HL-60 (cell line): ENCODE data around the gene TUBB4A.

ENCODE experiments used
- DNase-seq, 2 experiments: peaks; one replicate each; pipeline ENCODE4 v3.0.0-alpha.2; 2010 to 2020; ENCODE audit warnings: low read depth in 1 of 2, low spot score in 1 of 2
- H3K27ac ChIP-seq: fragments of 250-450 bp; sonication (Bioruptor Pico); replicated peaks from 2 replicates; pipeline ENCODE4 v1.5.1; 2020; ENCODE audit warnings: mild to moderate bottlenecking, moderate library complexity
- H3K27me3 ChIP-seq: fragments of 250-450 bp; sonication (Bioruptor Pico); 2 replicates; pipeline ENCODE4 v1.5.1; 2021; ENCODE audit warnings: mild to moderate bottlenecking, moderate library complexity; ENCODE audit not compliant: insufficient read depth, poor library complexity, severe bottlenecking
- H3K4me3 ChIP-seq: replicated peaks from 2 replicates; pipeline ENCODE4 v1.5.1; 2011; ENCODE audit warnings: mild to moderate bottlenecking, control low read depth, low read length; ENCODE audit not compliant: insufficient read depth
- CTCF ChIP-seq: IDR thresholded peaks from one replicate; pipeline ENCODE4 v1.5.1; 2011; ENCODE audit warnings: low read length, control low read depth, inconsistent platforms; ENCODE audit not compliant: insufficient read depth
- GABPA ChIP-seq: IDR thresholded peaks from 2 replicates; pipeline ENCODE4 v1.6.1; 2012; ENCODE audit warnings: low read depth
- POLR2AphosphoS5 ChIP-seq: IDR thresholded peaks from 2 replicates; pipeline ENCODE4 v1.6.1; 2012; ENCODE audit warnings: low read depth
- REST ChIP-seq: IDR thresholded peaks from 2 replicates; pipeline ENCODE4 v1.6.1; 2012; ENCODE audit warnings: low read depth; ENCODE audit not compliant: insufficient replicate concordance
- SPI1 ChIP-seq: IDR thresholded peaks from 2 replicates; pipeline ENCODE4 v1.6.1; 2012; ENCODE audit warnings: low read depth, mild to moderate bottlenecking, borderline replicate concordance

The TUBB4A gene

GRCh38 chr19:6530386-6531162 is 28.5 kb upstream of the TUBB4A start, which contains the start of gene TNFSF9:
TSS of gene TNFSF9 (plus strand) at chr19:6531026. CDS start at chr19:6531037, 11 bp downstream.
- no peaks in the 10 kb centered on the region for H3K27me3 ChIP-seq
- DNase-seq, result peak; percentile 74 to 82
- H3K27ac ChIP-seq, result peak within 1 kb of the TSS; percentile 62
- H3K4me3 ChIP-seq, result peak within 1 kb of the TSS; percentile 52
- TF ChIP-seq POLR2AphosphoS5, result peak; percentile 45; the same call in 1 of the 2 replicates
- TF ChIP-seq CTCF, result no peak

- Histone ChIP-seq H3K4me3 (no peak overlapping the region), H3K27me3 (no peaks in the 10 kb centered on the region), H3K27ac (no peak overlapping the region)
- DNase-seq, result no peak
- no peak for TF ChIP-seq CTCF
- no peak for TF ChIP-seq REST
- no peak for TF ChIP-seq POLR2AphosphoS5
- no peak for TF ChIP-seq SPI1
- TF ChIP-seq GABPA, result no peak
Observed at GRCh38 chr19:6529937-6530385, 27.9 kb upstream of the TUBB4A start.

- H3K27ac ChIP-seq, result no peak overlapping the region
- no peaks in the 10 kb centered on the region for H3K27me3 ChIP-seq
- DNase-seq, result no peak
- no peak overlapping the region for H3K4me3 ChIP-seq
- TF ChIP-seq POLR2AphosphoS5, result no peak
- TF ChIP-seq GABPA, result no peak
- no peak for TF ChIP-seq SPI1
- no peak for TF ChIP-seq CTCF
- no peak for TF ChIP-seq REST
Observed at GRCh38 chr19:6529351-6529750, 27.2 kb upstream of the TUBB4A start.
